Measurements from ENCODE around the gene C5orf22. TPM values are rescaled to one million over a fixed set of nuclear protein-coding genes. Genes with fewer than 3 reads are reported as not detected.
"Not testable (repeated sequence)": the region's sequence is repeated elsewhere in the genome, so short reads cannot be mapped to it uniquely, and the experiment has no call there.

C5orf22 gene
- total RNA-seq, 1 donor, result 21.4 TPM

GRCh38 chr5:31596354-31596753 is 64.3 kb downstream of the C5orf22 start:
- Histone ChIP-seq H3K4me1 (ENCODE audit: insufficient read depth, low read length) (no peaks in the 10 kb centered on the region), H3K27me3 (ENCODE audit: insufficient read depth, low read length) (peaks cover 9% of the 10 kb centered on the region)
- TF ChIP-seq CTCF (IDR thresholded peaks at IDR 0.05; ENCODE audit: extremely low read depth, low read depth, low read length), result no peak

GRCh38 chr5:31598640-31599611 is 66.8 kb downstream of the C5orf22 start:
- Histone ChIP-seq H3K4me2 (ENCODE audit: insufficient read depth, low read length) (no peak overlapping the region), H3K79me2 (ENCODE audit: insufficient read depth, low read length) (no peaks in the 10 kb centered on the region), H4K20me1 (ENCODE audit: insufficient read depth, low read length) (no peaks in the 10 kb centered on the region), H3K27ac (ENCODE audit: low read depth, low read length) (no peak overlapping the region), H2AFZ (ENCODE audit: low read length) (no peak overlapping the region), H3K36me3 (ENCODE audit: insufficient read depth, low read length) (no peaks in the 10 kb centered on the region), H3K27me3 (ENCODE audit: insufficient read depth, low read length) (peaks cover 9% of the 10 kb centered on the region), H3K4me3 (ENCODE audit: insufficient read depth, low read length) (no peak overlapping the region), H3K4me1 (ENCODE audit: insufficient read depth, low read length) (no peaks in the 10 kb centered on the region), H3K9me3 (ENCODE audit: low read depth, low read length) (no peaks in the 10 kb centered on the region)
- no peak for DNase-seq (ENCODE audit: insufficient read length, low spot score, missing footprints)
- no peak for TF ChIP-seq CTCF (IDR thresholded peaks at IDR 0.05; ENCODE audit: extremely low read depth, low read depth, low read length)

More at GRCh38 chr5:31596354-31596753, 64.3 kb downstream of the C5orf22 start:
- Histone ChIP-seq H3K4me2 (ENCODE audit: insufficient read depth, low read length) (no peak overlapping the region), H3K27ac (ENCODE audit: low read depth, low read length) (no peak overlapping the region), H3K36me3 (ENCODE audit: insufficient read depth, low read length) (no peaks in the 10 kb centered on the region), H2AFZ (ENCODE audit: low read length) (no peak overlapping the region), H3K79me2 (ENCODE audit: insufficient read depth, low read length) (no peaks in the 10 kb centered on the region), H4K20me1 (ENCODE audit: insufficient read depth, low read length) (no peaks in the 10 kb centered on the region), H3K9me3 (ENCODE audit: low read depth, low read length) (no peaks in the 10 kb centered on the region), H3K4me3 (ENCODE audit: insufficient read depth, low read length) (no peak overlapping the region)
- DNase-seq (ENCODE audit: insufficient read length, low spot score, missing footprints), result no peak

GRCh38 chr5:31602305-31602704 is 70.2 kb downstream of the C5orf22 start:
- H3K27ac ChIP-seq (ENCODE audit: low read depth, low read length); DNase-seq (ENCODE audit: insufficient read length, low spot score, missing footprints); H3K27me3 ChIP-seq (ENCODE audit: insufficient read depth, low read length); H3K9me3 ChIP-seq (ENCODE audit: low read depth, low read length); H3K79me2 ChIP-seq (ENCODE audit: insufficient read depth, low read length); H3K4me1 ChIP-seq (ENCODE audit: insufficient read depth, low read length); H4K20me1 ChIP-seq (ENCODE audit: insufficient read depth, low read length); H3K4me2 ChIP-seq (ENCODE audit: insufficient read depth, low read length); H3K4me3 ChIP-seq (ENCODE audit: insufficient read depth, low read length); H3K36me3 ChIP-seq (ENCODE audit: insufficient read depth, low read length); H2AFZ ChIP-seq (ENCODE audit: low read length): not testable (repeated sequence)

- H3K4me1 ChIP-seq (ENCODE audit: insufficient read depth, low read length), result no peaks in the 10 kb centered on the region
- no peak overlapping the region for H2AFZ ChIP-seq (ENCODE audit: low read length)
- H3K9me3 ChIP-seq (ENCODE audit: low read depth, low read length), result no peaks in the 10 kb centered on the region
- H3K36me3 ChIP-seq (ENCODE audit: insufficient read depth, low read length), result no peaks in the 10 kb centered on the region
- H3K4me2 ChIP-seq (ENCODE audit: insufficient read depth, low read length), result no peak overlapping the region
- H4K20me1 ChIP-seq (ENCODE audit: insufficient read depth, low read length), result no peaks in the 10 kb centered on the region
- peaks cover 4% of the 10 kb centered on the region for H3K27me3 ChIP-seq (ENCODE audit: insufficient read depth, low read length)
- H3K27ac ChIP-seq (ENCODE audit: low read depth, low read length), result no peak overlapping the region
- DNase-seq (ENCODE audit: insufficient read length, low spot score, missing footprints), result no peak
- H3K79me2 ChIP-seq (ENCODE audit: insufficient read depth, low read length), result no peaks in the 10 kb centered on the region
- no peak for TF ChIP-seq CTCF (IDR thresholded peaks at IDR 0.05; ENCODE audit: extremely low read depth, low read depth, low read length)
- no peak overlapping the region for H3K4me3 ChIP-seq (ENCODE audit: insufficient read depth, low read length)
Measured at GRCh38 chr5:31604240-31604639, 72.1 kb downstream of the C5orf22 start.
